B cell (primary cell): ENCODE measurements around the gene BCL7B. TPM values are rescaled to one million over a fixed set of nuclear protein-coding genes. Genes with fewer than 3 reads are reported as not detected.

Source experiments
- ATAC-seq: fragments of 200-7000 bp; cut with Tn5 transposase; one replicate; pipeline ENCODE4 v1.10.0; 2021; ENCODE audit warnings: low read depth, mild to moderate bottlenecking, moderate number of reproducible peaks, moderate library complexity
- CTCF ChIA-PET: fragments of 350-600 bp; sonication (Branson Sonifier 250); formaldehyde crosslinking; loops from one replicate; lab custom pipeline; 2021; ENCODE audit warnings: antibody characterized with exemption, inconsistent platforms; lab: Charles Lee
- POLR2A ChIA-PET: fragments of 350-600 bp; sonication (Branson Sonifier 250); formaldehyde crosslinking; loops from one replicate; lab custom pipeline; 2021; ENCODE audit warnings: antibody characterized with exemption; lab: Charles Lee
- DNase-seq: peaks from one replicate; pipeline ENCODE4 v3.0.0; 2013
- H2AFZ ChIP-seq: 2 replicates; pipeline ENCODE4 v1.6.1; 2012; ENCODE audit warnings: mild to moderate bottlenecking, low read depth, low read length; ENCODE audit not compliant: insufficient read depth, poor library complexity, severe bottlenecking
- H3K27ac ChIP-seq, 2 donors: 1 replicate in 1 of 2; 2 replicates in 1 of 2; pipeline ENCODE4 v1.5.1; 2012 to 2013; ENCODE audit warnings: low read length in 2 of 2, mild to moderate bottlenecking in 2 of 2, moderate library complexity in 1 of 2
- H3K27me3 ChIP-seq, 4 experiments: fragments of 200-600 bp in 1 of 4; sonication (generic) in 1 of 4; replicated peaks in 1 of 4; 1 replicate in 2 of 4; 2 replicates in 2 of 4; pipeline versions ENCODE4 v1.6.1 to v1.7.0; 2013 to 2016; ENCODE audit warnings: low read length in 3 of 4, mild to moderate bottlenecking in 2 of 4, mixed read lengths in 1 of 4, moderate library complexity in 1 of 4; ENCODE audit not compliant: insufficient read depth in 4 of 4, control insufficient read depth in 3 of 4; ENCODE audit errors: control extremely low read depth in 1 of 4
- H3K36me3 ChIP-seq, 2 experiments: replicated peaks in 1 of 2; 1 replicate in 1 of 2; 2 replicates in 1 of 2; pipeline versions ENCODE4 v1.6.1 to v1.7.1; 2013; ENCODE audit warnings: low read length in 1 of 2; ENCODE audit not compliant: insufficient read depth in 2 of 2, control insufficient read depth in 1 of 2; ENCODE audit errors: control extremely low read depth in 1 of 2, extremely low read depth in 1 of 2
- H3K4me1 ChIP-seq, 2 donors: fragments of 200-600 bp in 1 of 2; sonication (generic) in 1 of 2; 1 replicate in 1 of 2; 2 replicates in 1 of 2; pipeline versions ENCODE4 v1.5.1 to v1.6.1; 2013 to 2017; ENCODE audit warnings: low read length in 2 of 2; ENCODE audit not compliant: control insufficient read depth in 2 of 2, insufficient read depth in 2 of 2
- H3K4me2 ChIP-seq: replicated peaks from 2 replicates; pipeline ENCODE3; 2012; ENCODE audit warnings: mild to moderate bottlenecking, low read depth, low read length; ENCODE audit not compliant: poor library complexity, severe bottlenecking
- H3K4me3 ChIP-seq, 5 experiments: fragments of 200-600 bp in 1 of 5; sonication (generic) in 1 of 5; 1 replicate in 3 of 5; 2 replicates in 2 of 5; pipeline versions ENCODE4 v1.5.1 to v1.7.0; 2011 to 2016; ENCODE audit warnings: low read length in 4 of 5, mild to moderate bottlenecking in 4 of 5, low read depth in 2 of 5, control low read depth in 1 of 5, moderate library complexity in 1 of 5; ENCODE audit not compliant: insufficient read depth in 1 of 5; ENCODE audit errors: control extremely low read depth in 1 of 5, extremely low read depth in 1 of 5
- H3K79me2 ChIP-seq: fragments of 200-600 bp; sonication (generic); one replicate; pipeline ENCODE4 v1.6.0; 2016; ENCODE audit warnings: low read length; ENCODE audit not compliant: control insufficient read depth, insufficient read depth
- H3K9ac ChIP-seq: fragments of 200-600 bp; sonication (generic); 2 replicates; pipeline ENCODE4 v1.6.1; 2017; ENCODE audit warnings: mild to moderate bottlenecking, low read length, moderate library complexity
- H3K9me3 ChIP-seq, 3 donors: one replicate each; pipeline versions ENCODE4 v1.6.1 to v1.7.1; 2013; ENCODE audit warnings: low read length in 2 of 3; ENCODE audit not compliant: control insufficient read depth in 2 of 3, insufficient read depth in 1 of 3; ENCODE audit errors: control extremely low read depth in 1 of 3
- H4K20me1 ChIP-seq: 2 replicates; pipeline ENCODE4 v1.6.0; 2012; ENCODE audit warnings: mild to moderate bottlenecking, low read length; ENCODE audit not compliant: insufficient read depth, control insufficient read depth, poor library complexity, severe bottlenecking
- H3K27ac Mint-ChIP-seq: one replicate; pipeline ENCODE4 v1.8.0; 2021; ENCODE audit warnings: mixed read lengths
- H3K27me3 Mint-ChIP-seq: one replicate; pipeline ENCODE4 v1.8.0; 2021; ENCODE audit warnings: mixed read lengths
- H3K4me1 Mint-ChIP-seq: one replicate; pipeline ENCODE4 v1.8.0; 2021; ENCODE audit warnings: mixed read lengths
- H3K4me3 Mint-ChIP-seq: one replicate; pipeline ENCODE4 v1.8.0; 2021; ENCODE audit warnings: mixed read lengths
- H3K9me3 Mint-ChIP-seq: one replicate; pipeline ENCODE4 v1.8.0; 2022; ENCODE audit warnings: mixed read lengths; ENCODE audit not compliant: insufficient read depth
- CTCF ChIP-seq: fragments of 200-600 bp; IDR thresholded peaks from one replicate; pipeline ENCODE4 v1.8.0; 2022; ENCODE audit warnings: antibody characterized with exemption, mild to moderate bottlenecking
- EZH2 ChIP-seq: IDR thresholded peaks from 2 replicates; pipeline ENCODE4 v1.6.1; 2012; ENCODE audit warnings: borderline replicate concordance, low read depth, mild to moderate bottlenecking, moderate library complexity, low read length; ENCODE audit not compliant: insufficient read depth, poor library complexity, severe bottlenecking
- WGBS: methylation state at CpG from one replicate; pipeline ENCODE4 v1.1.5; 2013; ENCODE audit warnings: missing lambda C conversion rate; ENCODE audit not compliant: insufficient coverage; 5-methylcytosine and 5-hydroxymethylcytosine counted together
- intact Hi-C: fragments of 100-400 bp; cut with micrococcal nuclease; formaldehyde crosslinking; loops from one replicate; pipeline ENCODE4 v1.10.0; 2022
- polyA plus RNA-seq: library from polyadenylated mRNA; depleted of rRNA; stranded (reverse); fragments of >200 nt; gene quantifications from 2 replicates; pipeline ENCODE4 v1.2.3, GENCODE V29; 2012
- small RNA-seq: library from RNA; depleted of rRNA; stranded (forward); fragments of <200 nt; gene quantifications from one replicate; pipeline ENCODE3, GENCODE V24; 2012; ENCODE audit warnings: low replicate concordance, low read depth; ENCODE audit not compliant: insufficient read length
- total RNA-seq, 2 donors: library from RNA; stranded (reverse); fragments of 120-200 nt in 1 of 2; gene quantifications; 1 replicate in 1 of 2; 2 replicates in 1 of 2; pipeline versions ENCODE4 v1.2.3 to v1.2.4, GENCODE V29; 2013 to 2022

Gene BCL7B
- total and polyA plus RNA-seq, 2 donors (not counting 1 experiment from before 2014, with no cell fraction given): 61.9 to 69.8 TPM

- no peak overlapping the region for H2AFZ ChIP-seq
- POLR2A ChIA-PET: no interaction called here
- peaks cover 20% of the 10 kb centered on the region for H4K20me1 ChIP-seq
- intact Hi-C loops: no loop called here
- H3K9me3 ChIP-seq: no peaks in the 10 kb centered on the region
- H3K4me1 Mint-ChIP-seq: no peaks in the 10 kb centered on the region
- ATAC-seq (no peak), DNase-seq (no peak)
- H3K9ac ChIP-seq: no peak overlapping the region
- CTCF ChIA-PET: no interaction called here
- H3K4me3 ChIP-seq: no peak overlapping the region
- no peaks in the 10 kb centered on the region for H3K27me3 Mint-ChIP-seq
- TF ChIP-seq EZH2: no peak
- TF ChIP-seq CTCF: no peak
- peaks cover 32% of the 10 kb centered on the region for H3K79me2 ChIP-seq
- no peaks in the 10 kb centered on the region for H3K27me3 ChIP-seq
- H3K9me3 Mint-ChIP-seq: no peaks in the 10 kb centered on the region
- H3K4me1 ChIP-seq: no peaks in the 10 kb centered on the region
- H3K27ac ChIP-seq: no peak overlapping the region
- no peak overlapping the region for H3K27ac Mint-ChIP-seq
- H3K36me3 ChIP-seq: peaks cover 10 to 70% of the 10 kb centered on the region in 2 experiments
- H3K4me2 ChIP-seq: no peak overlapping the region
- no peak overlapping the region for H3K4me3 Mint-ChIP-seq
These were observed 67.5 kb downstream of the BCL7B start for GRCh38 chr7:73489976-73490375.

GRCh38 chr7:73487486-73487885 is 70.0 kb downstream of the BCL7B start:
- H3K4me1 ChIP-seq: no peaks in the 10 kb centered on the region
- no peaks in the 10 kb centered on the region for H3K4me1 Mint-ChIP-seq
- no peak for DNase-seq
- no peak for ATAC-seq
- no peak overlapping the region for H3K27ac Mint-ChIP-seq
- no peak overlapping the region for H3K27ac ChIP-seq
- H2AFZ ChIP-seq: no peak overlapping the region
- no peaks in the 10 kb centered on the region for H3K27me3 ChIP-seq
- H3K9ac ChIP-seq: no peak overlapping the region
- H3K4me2 ChIP-seq: no peak overlapping the region
- CTCF ChIA-PET: interaction anchor here (1.0 kb wide), 1 partner anchor 26 kb away, joined by 3 read pairs; no protein-coding TSS in a partner anchor
- peaks cover 30% of the 10 kb centered on the region for H4K20me1 ChIP-seq
- no peak overlapping the region for H3K4me3 Mint-ChIP-seq
- H3K27me3 Mint-ChIP-seq: no peaks in the 10 kb centered on the region
- WGBS: no CpG with 5 or more reads among the region's 1 CpG
- no peak overlapping the region for H3K4me3 ChIP-seq
- intact Hi-C loops: no loop called here
- peaks cover 40% of the 10 kb centered on the region for H3K79me2 ChIP-seq
- no peaks in the 10 kb centered on the region for H3K9me3 ChIP-seq
- H3K36me3 ChIP-seq: peaks cover 5 to 66% of the 10 kb centered on the region in 2 experiments
- POLR2A ChIA-PET: no interaction called here
- no peak for TF ChIP-seq EZH2
- TF ChIP-seq CTCF: no peak
- H3K9me3 Mint-ChIP-seq: no peaks in the 10 kb centered on the region

Small RNAs within 50 kb of the gene (small RNA-seq; reads per million reads assigned to genes)
- not detected for gene RNU6-1198P

Other genes starting within 250 kb of the BCL7B start
- gene NSUN5, start 248.9 kb downstream of the BCL7B start, total RNA-seq: 67.1 and 68.8 TPM in 2 replicates
- gene NSUN5, start 248.9 kb downstream of the BCL7B start, polyA plus RNA-seq: 98.0 and 103 TPM in 2 replicates
- gene TRIM50, start 229.6 kb downstream of the BCL7B start, total RNA-seq: not detected in 2 replicates
- not detected in 2 replicates for gene TRIM50, start 229.6 kb downstream of the BCL7B start, polyA plus RNA-seq
- not detected in 2 replicates for gene FKBP6, start 229.5 kb downstream of the BCL7B start, total RNA-seq
- gene FKBP6, start 229.5 kb downstream of the BCL7B start, polyA plus RNA-seq: not detected in 2 replicates
- 0.51 and 0.54 TPM in 2 replicates for gene FZD9, start 123.9 kb downstream of the BCL7B start, total RNA-seq
- 0.04 and 0.06 TPM in 2 replicates for gene FZD9, start 123.9 kb downstream of the BCL7B start, polyA plus RNA-seq
- 67.0 and 68.1 TPM in 2 replicates for gene BAZ1B, start 35.4 kb downstream of the BCL7B start, total RNA-seq
- gene BAZ1B, start 35.4 kb downstream of the BCL7B start, polyA plus RNA-seq: 17.2 and 25.4 TPM in 2 replicates
- gene TBL2, start 20.9 kb upstream of the BCL7B start, total RNA-seq: 34.6 and 34.7 TPM in 2 replicates
- 10.9 and 15.1 TPM in 2 replicates for gene TBL2, start 20.9 kb upstream of the BCL7B start, polyA plus RNA-seq
- not detected in 2 replicates for gene MLXIPL, start 66.8 kb upstream of the BCL7B start, total RNA-seq
- not detected in 2 replicates for gene MLXIPL, start 66.8 kb upstream of the BCL7B start, polyA plus RNA-seq
- gene VPS37D, start 110.1 kb upstream of the BCL7B start, total RNA-seq: 0.71 and 0.78 TPM in 2 replicates
- 0.10 and 0.43 TPM in 2 replicates for gene VPS37D, start 110.1 kb upstream of the BCL7B start, polyA plus RNA-seq
- gene DNAJC30, start 125.8 kb upstream of the BCL7B start, total RNA-seq: 15.5 and 17.5 TPM in 2 replicates
- gene DNAJC30, start 125.8 kb upstream of the BCL7B start, polyA plus RNA-seq: 5.7 and 6.6 TPM in 2 replicates
- 55.9 and 63.9 TPM in 2 replicates for gene BUD23, start 125.9 kb upstream of the BCL7B start, total RNA-seq
- 62.4 and 84.7 TPM in 2 replicates for gene BUD23, start 125.9 kb upstream of the BCL7B start, polyA plus RNA-seq
- gene STX1A, start 162.0 kb upstream of the BCL7B start, total RNA-seq: 3.0 and 3.1 TPM in 2 replicates
- gene STX1A, start 162.0 kb upstream of the BCL7B start, polyA plus RNA-seq: 8.7 and 9.6 TPM in 2 replicates
- 23.2 and 27.7 TPM in 2 replicates for gene ABHD11, start 181.1 kb upstream of the BCL7B start, total RNA-seq
- 19.8 and 26.2 TPM in 2 replicates for gene ABHD11, start 181.1 kb upstream of the BCL7B start, polyA plus RNA-seq
- gene CLDN3, start 212.6 kb upstream of the BCL7B start, total RNA-seq: not detected in 2 replicates
- gene CLDN3, start 212.6 kb upstream of the BCL7B start, polyA plus RNA-seq: not detected in 2 replicates